Glutamatergic neuron (in vitro differentiated cells): ENCODE data around the gene PIK3R5. TPM values are rescaled to one million over a fixed set of nuclear protein-coding genes. Genes with fewer than 3 reads are reported as not detected.
"Not testable (repeated sequence)": the region's sequence is repeated elsewhere in the genome, so short reads cannot be mapped to it uniquely, and the experiment has no call there.

Experiments
- DNase-seq: peaks from one replicate; pipeline ENCODE4 v3.0.0; 2022
- H3K27ac Mint-ChIP-seq: one replicate; pipeline ENCODE4 v1.8.0; 2020; ENCODE audit warnings: mild to moderate bottlenecking, mixed read lengths, inconsistent platforms; ENCODE audit not compliant: unreplicated experiment
- H3K27me3 Mint-ChIP-seq: one replicate; pipeline ENCODE4 v1.8.0; 2020; ENCODE audit warnings: mild to moderate bottlenecking, moderate library complexity, mixed read lengths, inconsistent platforms; ENCODE audit not compliant: unreplicated experiment
- H3K36me3 Mint-ChIP-seq: one replicate; pipeline ENCODE4 v1.8.0; 2020; ENCODE audit warnings: mild to moderate bottlenecking, mixed read lengths, inconsistent platforms; ENCODE audit not compliant: unreplicated experiment
- H3K4me1 Mint-ChIP-seq: one replicate; pipeline ENCODE4 v1.8.0; 2020; ENCODE audit warnings: mild to moderate bottlenecking, low read depth, mixed read lengths, inconsistent platforms; ENCODE audit not compliant: unreplicated experiment
- H3K4me3 Mint-ChIP-seq: one replicate; pipeline ENCODE4 v1.8.0; 2020; ENCODE audit warnings: mild to moderate bottlenecking, mixed read lengths, inconsistent platforms; ENCODE audit not compliant: unreplicated experiment
- H3K9me3 Mint-ChIP-seq: one replicate; pipeline ENCODE4 v1.8.0; 2020; ENCODE audit warnings: mild to moderate bottlenecking, moderate library complexity, mixed read lengths, inconsistent platforms; ENCODE audit not compliant: unreplicated experiment
- total RNA-seq: library from RNA; stranded (reverse); fragmentation: NEBNext Ultra II Directional; extraction: Animal tissue kit (Norgen Biotek cat#: 25700); gene quantifications from one replicate; pipeline ENCODE4 v1.2.1, GENCODE V29; 2021; ENCODE audit not compliant: unreplicated experiment
- TF ChIP-seq, protein P1 (sequence below): fragments of 200-600 bp; sonication (generic); IDR thresholded peaks from one replicate; pipeline ENCODE4 v1.5.0; 2021; ENCODE audit not compliant: partially characterized antibody, unreplicated experiment

PIK3R5 gene
- total RNA-seq, 1 donor from 2014 or later = not detected

DNA sequence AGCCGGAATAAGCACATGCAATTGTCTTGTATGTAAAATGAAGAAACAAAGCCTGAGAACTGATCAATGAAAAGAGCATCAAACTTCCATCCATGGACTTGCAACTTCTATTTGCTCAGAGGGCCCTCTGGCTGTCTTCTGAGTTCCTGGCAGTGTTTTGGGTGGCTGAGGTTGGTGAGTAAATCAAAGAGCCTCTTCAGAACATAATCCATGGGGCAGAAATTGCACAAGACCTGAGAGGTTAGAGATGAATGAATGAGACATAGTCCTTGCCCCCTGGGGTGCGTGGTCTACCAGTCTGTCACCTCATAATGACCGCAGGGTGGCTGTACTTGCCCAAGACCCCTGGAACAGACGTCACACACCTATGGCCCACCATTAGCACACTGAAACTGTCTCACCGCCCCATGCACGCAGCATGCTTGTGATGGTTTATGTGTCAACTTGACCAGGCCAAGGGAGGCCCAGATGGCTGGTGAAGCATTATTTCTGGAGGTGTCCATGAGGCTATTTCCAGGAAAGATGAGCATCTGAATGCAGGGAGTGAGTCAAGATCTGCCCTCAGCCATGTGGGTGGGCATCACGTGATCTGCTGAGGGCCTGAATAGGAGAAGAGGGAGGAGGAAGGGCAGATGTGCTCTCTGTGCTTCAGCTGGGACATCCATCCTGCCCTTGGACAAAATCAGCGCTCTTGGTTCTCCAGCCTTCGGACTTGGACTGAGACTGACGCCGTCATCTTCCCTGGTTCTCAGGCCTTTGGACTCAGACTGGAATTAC lies 106.3 kb downstream of the PIK3R5 start:
- H3K9me3 Mint-ChIP-seq = no peaks in the 10 kb centered on the region
- H3K4me1 Mint-ChIP-seq = no peaks in the 10 kb centered on the region
- H3K36me3 Mint-ChIP-seq = no peaks in the 10 kb centered on the region
- H3K27ac Mint-ChIP-seq = no peak overlapping the region
- H3K4me3 Mint-ChIP-seq = no peak overlapping the region
- no peaks in the 10 kb centered on the region for H3K27me3 Mint-ChIP-seq
- DNase-seq = no peak
- TF ChIP-seq, protein P1, sequence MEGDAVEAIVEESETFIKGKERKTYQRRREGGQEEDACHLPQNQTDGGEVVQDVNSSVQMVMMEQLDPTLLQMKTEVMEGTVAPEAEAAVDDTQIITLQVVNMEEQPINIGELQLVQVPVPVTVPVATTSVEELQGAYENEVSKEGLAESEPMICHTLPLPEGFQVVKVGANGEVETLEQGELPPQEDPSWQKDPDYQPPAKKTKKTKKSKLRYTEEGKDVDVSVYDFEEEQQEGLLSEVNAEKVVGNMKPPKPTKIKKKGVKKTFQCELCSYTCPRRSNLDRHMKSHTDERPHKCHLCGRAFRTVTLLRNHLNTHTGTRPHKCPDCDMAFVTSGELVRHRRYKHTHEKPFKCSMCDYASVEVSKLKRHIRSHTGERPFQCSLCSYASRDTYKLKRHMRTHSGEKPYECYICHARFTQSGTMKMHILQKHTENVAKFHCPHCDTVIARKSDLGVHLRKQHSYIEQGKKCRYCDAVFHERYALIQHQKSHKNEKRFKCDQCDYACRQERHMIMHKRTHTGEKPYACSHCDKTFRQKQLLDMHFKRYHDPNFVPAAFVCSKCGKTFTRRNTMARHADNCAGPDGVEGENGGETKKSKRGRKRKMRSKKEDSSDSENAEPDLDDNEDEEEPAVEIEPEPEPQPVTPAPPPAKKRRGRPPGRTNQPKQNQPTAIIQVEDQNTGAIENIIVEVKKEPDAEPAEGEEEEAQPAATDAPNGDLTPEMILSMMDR = no peak

DNA sequence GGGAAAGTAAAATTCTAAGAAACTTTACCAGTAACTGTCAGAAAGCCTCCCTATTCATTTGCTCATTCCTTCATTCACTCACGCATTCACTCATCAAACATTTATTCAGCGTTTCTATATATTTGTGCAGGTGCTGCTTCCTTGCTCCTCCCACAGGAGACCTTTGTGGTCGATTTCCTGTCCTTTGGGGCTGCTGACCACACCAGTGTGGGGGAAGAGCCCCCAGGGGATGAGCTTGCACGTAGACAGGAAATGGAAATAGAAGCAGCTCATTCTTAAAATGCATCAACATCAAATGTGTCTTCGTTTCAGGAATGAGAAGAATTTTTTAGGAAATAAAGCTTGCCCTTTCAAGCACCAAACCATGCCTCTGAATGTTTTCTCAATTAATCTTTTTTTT lies 107.6 kb downstream of the PIK3R5 start:
- no peak overlapping the region for H3K27ac Mint-ChIP-seq
- TF ChIP-seq, protein P1 = no peak
- H3K9me3 Mint-ChIP-seq = no peaks in the 10 kb centered on the region
- no peaks in the 10 kb centered on the region for H3K4me1 Mint-ChIP-seq
- H3K27me3 Mint-ChIP-seq = no peaks in the 10 kb centered on the region
- H3K36me3 Mint-ChIP-seq = no peaks in the 10 kb centered on the region
- DNase-seq = no peak
- H3K4me3 Mint-ChIP-seq = no peak overlapping the region

DNA sequence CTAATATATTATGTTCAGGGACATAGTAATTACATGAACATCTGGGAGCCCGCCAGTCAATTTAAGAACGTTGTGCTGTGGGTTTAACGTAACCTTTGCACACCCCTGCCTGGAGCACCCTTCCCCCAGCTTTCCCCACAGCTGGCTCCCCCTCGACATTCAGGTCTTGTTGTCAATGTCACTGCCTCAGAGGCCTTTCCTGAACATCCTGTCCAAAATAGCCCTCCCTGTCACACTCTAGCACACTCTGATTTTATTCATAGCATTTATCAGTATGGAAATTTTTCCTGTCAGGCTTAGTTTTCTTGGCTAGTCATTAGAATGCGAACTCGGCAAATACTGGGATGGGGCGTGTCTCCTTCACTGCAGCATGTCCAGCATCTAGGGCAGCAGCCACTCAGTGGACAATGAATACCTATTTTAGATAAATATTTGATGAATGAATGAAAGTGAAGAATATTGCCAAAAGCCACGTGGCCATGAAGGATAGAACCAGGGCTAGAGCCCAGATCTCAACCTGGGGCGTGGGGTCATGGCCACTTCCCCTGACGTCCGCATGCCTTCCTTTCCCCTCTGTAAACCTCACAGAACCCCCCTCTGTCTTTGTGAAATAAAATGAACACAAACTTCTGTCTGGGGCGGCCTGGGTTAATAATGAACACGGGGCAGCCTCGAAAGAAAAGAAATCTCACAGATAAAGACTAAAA lies 108.5 kb downstream of the PIK3R5 start:
- Mint-ChIP-seq H3K4me1 (no peaks in the 10 kb centered on the region), H3K9me3 (no peaks in the 10 kb centered on the region), H3K36me3 (no peaks in the 10 kb centered on the region), H3K27ac (no peak overlapping the region), H3K4me3 (no peak overlapping the region), H3K27me3 (no peaks in the 10 kb centered on the region)
- TF ChIP-seq, protein P1 = no peak
- DNase-seq = no peak

DNA sequence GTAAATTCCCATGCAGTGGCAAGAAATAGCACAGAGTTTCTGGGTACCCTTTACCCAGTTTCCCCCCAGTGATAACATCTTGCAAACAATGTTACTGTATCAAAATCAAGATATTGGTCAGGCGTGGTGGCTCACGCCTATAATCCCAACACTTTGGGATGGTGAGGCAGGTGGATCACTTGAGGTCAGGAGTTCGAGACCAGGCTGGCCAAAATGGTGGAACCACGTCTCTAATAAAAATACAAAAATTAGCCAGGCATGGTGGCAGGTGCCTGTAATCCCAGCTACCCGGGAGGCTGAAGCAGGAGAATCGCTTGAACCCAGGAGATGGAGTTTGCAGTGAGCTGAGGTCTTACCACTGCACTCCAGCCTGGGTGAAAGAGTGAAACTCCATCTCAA lies 109.3 kb downstream of the PIK3R5 start:
- H3K4me1 Mint-ChIP-seq, H3K4me3 Mint-ChIP-seq, H3K36me3 Mint-ChIP-seq, DNase-seq, H3K27ac Mint-ChIP-seq, H3K27me3 Mint-ChIP-seq, H3K9me3 Mint-ChIP-seq: not testable (repeated sequence)

DNA sequence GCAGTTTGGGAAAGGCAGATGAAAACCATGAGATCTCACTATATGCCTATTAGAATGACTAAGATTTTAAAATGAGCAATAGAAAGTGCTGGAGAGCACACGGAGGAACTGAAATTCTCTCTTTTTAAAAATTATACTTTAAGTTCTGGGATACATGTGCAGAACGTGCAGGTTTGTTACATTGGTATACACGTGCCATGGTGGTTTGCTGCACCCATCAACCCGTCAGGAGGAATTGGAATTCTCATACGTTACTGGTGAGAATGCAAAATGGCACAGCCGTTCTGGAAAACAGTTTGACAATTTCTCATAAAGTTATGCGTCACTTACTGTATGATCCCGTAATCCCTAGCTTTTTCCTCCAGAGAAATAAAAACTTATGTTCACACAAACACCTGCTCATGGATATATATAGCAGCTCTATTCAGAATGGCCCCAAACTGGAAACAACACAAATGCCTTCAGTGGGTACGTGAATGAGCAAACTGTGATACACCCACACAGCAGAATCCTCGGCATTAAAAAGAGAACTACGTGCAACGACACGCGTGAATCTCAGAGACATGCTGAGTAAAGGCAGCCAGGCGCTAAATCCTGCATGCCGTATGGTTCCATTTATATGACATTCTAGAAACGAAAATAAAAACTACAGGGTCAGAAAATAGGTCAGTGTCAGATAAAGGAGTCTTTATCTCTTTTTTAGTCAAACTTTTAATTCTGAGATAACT lies 109.9 kb downstream of the PIK3R5 start:
- no peaks in the 10 kb centered on the region for H3K9me3 Mint-ChIP-seq
- DNase-seq = no peak
- no peaks in the 10 kb centered on the region for H3K4me1 Mint-ChIP-seq

More for the DNA sequence above, 109.9 kb downstream of the PIK3R5 start:
- Mint-ChIP-seq H3K4me3 (no peak overlapping the region), H3K27ac (no peak overlapping the region), H3K36me3 (no peaks in the 10 kb centered on the region), H3K27me3 (no peaks in the 10 kb centered on the region)
- TF ChIP-seq, protein P1 = no peak
